LNCaP clone FGC (cell line): ENCODE data around the gene KDM3B.
A peak's percentile ranks its signal among the peaks of the same experiment; 100 is the strongest.

ENCODE experiments used
- DNase-seq: peaks from one replicate; pipeline ENCODE4 v3.0.0-alpha.2; 2011; ENCODE audit warnings: low read depth
- H3K4me3 ChIP-seq: 2 replicates; pipeline ENCODE4 v1.5.1; 2011; ENCODE audit warnings: mild to moderate bottlenecking, low read depth, low read length, control low read depth
- CTCF ChIP-seq: IDR thresholded peaks from 2 replicates; pipeline ENCODE4 v1.5.1; 2012; ENCODE audit warnings: mild to moderate bottlenecking; ENCODE audit not compliant: control insufficient read depth, insufficient read depth; ENCODE audit errors: extremely low read depth

The KDM3B gene

GRCh38 chr5:138435943-138436342 lies 83.5 kb downstream of the KDM3B start:
- TF ChIP-seq CTCF = no peak
- no peak for DNase-seq
- H3K4me3 ChIP-seq = no peak overlapping the region

GRCh38 chr5:138438003-138438723 lies 85.7 kb downstream of the KDM3B start:
- no peak for TF ChIP-seq CTCF
- H3K4me3 ChIP-seq = no peak overlapping the region
- DNase-seq = no peak

GRCh38 chr5:138438724-138439476 lies 86.4 kb downstream of the KDM3B start, which contains the start of gene REEP2:
Gene REEP2, plus strand, starts transcription at chr5:138439057. Its CDS starts 152 bp downstream, at chr5:138439209.
- peak within 1 kb of the TSS; percentile 29 for H3K4me3 ChIP-seq
- no peak for DNase-seq
- TF ChIP-seq CTCF = no peak

- peak overlapping the region; percentile 29; the same call in 1 of the 2 replicates for H3K4me3 ChIP-seq
- DNase-seq = no peak
- no peak for TF ChIP-seq CTCF
Observed at GRCh38 chr5:138439477-138440158, 87.1 kb downstream of the KDM3B start.

- no peak for DNase-seq
- H3K4me3 ChIP-seq = no peak overlapping the region
- no peak for TF ChIP-seq CTCF
Observed at GRCh38 chr5:138440159-138441073, 87.9 kb downstream of the KDM3B start.

- TF ChIP-seq CTCF = no peak
- DNase-seq = no peak
- no peak overlapping the region for H3K4me3 ChIP-seq
Observed at GRCh38 chr5:138441221-138441620, 88.7 kb downstream of the KDM3B start.
